Ishikawa (cell line): ENCODE data around the gene PTMS.

Experiments used
- CEBPB ChIP-seq: IDR thresholded peaks from 2 replicates; pipeline ENCODE4 v1.6.1; 2012
- CREB1 ChIP-seq: IDR thresholded peaks from 2 replicates; pipeline ENCODE4 v1.6.1; 2012; ENCODE audit warnings: low read depth
- EGR1 ChIP-seq: IDR thresholded peaks from 2 replicates; pipeline ENCODE4 v1.6.1; 2012
- EP300 ChIP-seq: IDR thresholded peaks from 2 replicates; pipeline ENCODE4 v1.6.1; 2012; ENCODE audit warnings: borderline replicate concordance
- FOXM1 ChIP-seq: IDR thresholded peaks from 2 replicates; pipeline ENCODE4 v1.6.1; 2012; ENCODE audit warnings: low read depth, borderline replicate concordance
- MAX ChIP-seq: IDR thresholded peaks from 2 replicates; pipeline ENCODE4 v1.6.1; 2012
- NFIC ChIP-seq: IDR thresholded peaks from 2 replicates; pipeline ENCODE4 v1.6.1; 2012
- RAD21 ChIP-seq: IDR thresholded peaks from 2 replicates; pipeline ENCODE4 v1.6.1; 2012; ENCODE audit warnings: low read depth
- REST ChIP-seq: IDR thresholded peaks from 2 replicates; pipeline ENCODE4 v1.6.1; 2012; ENCODE audit warnings: low read depth, mild to moderate bottlenecking
- TAF1 ChIP-seq: IDR thresholded peaks from 2 replicates; pipeline ENCODE4 v1.6.1; 2012; ENCODE audit warnings: low read depth, mild to moderate bottlenecking
- TCF12 ChIP-seq: IDR thresholded peaks from 2 replicates; pipeline ENCODE4 v1.6.1; 2012; ENCODE audit warnings: low read depth
- USF1 ChIP-seq: IDR thresholded peaks from 2 replicates; pipeline ENCODE4 v1.6.1; 2012
- YY1 ChIP-seq: IDR thresholded peaks from 2 replicates; pipeline ENCODE4 v1.6.1; 2012; ENCODE audit warnings: low read depth
- ZBTB7A ChIP-seq: IDR thresholded peaks from 2 replicates; pipeline ENCODE4 v1.6.1; 2012; ENCODE audit warnings: low read depth

GRCh38 chr12:6758506-6759095 lies 7.6 kb upstream of the PTMS start:
- TF ChIP-seq NFIC = no peak
- TF ChIP-seq REST = no peak
- no peak for TF ChIP-seq EGR1
- no peak for TF ChIP-seq TCF12
- no peak for TF ChIP-seq MAX
- TF ChIP-seq RAD21 = no peak
- TF ChIP-seq ZBTB7A = no peak
- no peak for TF ChIP-seq CEBPB
- no peak for TF ChIP-seq TAF1
- TF ChIP-seq USF1 = no peak
- no peak for TF ChIP-seq YY1
- no peak for TF ChIP-seq CREB1
- no peak for TF ChIP-seq FOXM1
- no peak for TF ChIP-seq EP300
